ENCODE measurements around the gene TRMT13.

DNA sequence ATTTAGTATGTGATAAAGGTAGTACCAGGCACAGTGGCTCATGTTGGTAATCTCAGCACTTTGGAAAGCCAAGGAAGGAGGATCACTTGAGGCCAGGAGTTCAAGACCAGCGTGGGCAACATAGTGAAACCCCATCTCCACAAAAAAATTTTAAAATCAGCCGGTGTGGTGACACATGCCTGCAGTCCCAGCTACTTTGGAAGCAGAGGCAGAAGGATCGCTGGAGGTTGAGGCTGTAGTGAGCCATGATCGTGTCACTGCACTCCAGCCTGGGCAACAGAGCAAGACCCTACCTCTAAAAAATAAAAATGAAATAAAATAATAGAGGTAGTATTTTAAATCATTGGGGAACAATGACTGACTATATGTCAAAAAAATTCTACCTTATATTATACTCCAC, 17.4 kb upstream of the TRMT13 start:
- TF ChIP-seq, protein P1, sequence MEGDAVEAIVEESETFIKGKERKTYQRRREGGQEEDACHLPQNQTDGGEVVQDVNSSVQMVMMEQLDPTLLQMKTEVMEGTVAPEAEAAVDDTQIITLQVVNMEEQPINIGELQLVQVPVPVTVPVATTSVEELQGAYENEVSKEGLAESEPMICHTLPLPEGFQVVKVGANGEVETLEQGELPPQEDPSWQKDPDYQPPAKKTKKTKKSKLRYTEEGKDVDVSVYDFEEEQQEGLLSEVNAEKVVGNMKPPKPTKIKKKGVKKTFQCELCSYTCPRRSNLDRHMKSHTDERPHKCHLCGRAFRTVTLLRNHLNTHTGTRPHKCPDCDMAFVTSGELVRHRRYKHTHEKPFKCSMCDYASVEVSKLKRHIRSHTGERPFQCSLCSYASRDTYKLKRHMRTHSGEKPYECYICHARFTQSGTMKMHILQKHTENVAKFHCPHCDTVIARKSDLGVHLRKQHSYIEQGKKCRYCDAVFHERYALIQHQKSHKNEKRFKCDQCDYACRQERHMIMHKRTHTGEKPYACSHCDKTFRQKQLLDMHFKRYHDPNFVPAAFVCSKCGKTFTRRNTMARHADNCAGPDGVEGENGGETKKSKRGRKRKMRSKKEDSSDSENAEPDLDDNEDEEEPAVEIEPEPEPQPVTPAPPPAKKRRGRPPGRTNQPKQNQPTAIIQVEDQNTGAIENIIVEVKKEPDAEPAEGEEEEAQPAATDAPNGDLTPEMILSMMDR (IDR thresholded peaks at IDR 0.05; ENCODE audit: insufficient read depth, low read length), result no peak
- TF ChIP-seq POLR2AphosphoS5 (IDR thresholded peaks at IDR 0.05; ENCODE audit: low read depth) (no peak), GABPA (IDR thresholded peaks at IDR 0.05; ENCODE audit: low read depth) (no peak)
- TF ChIP-seq, protein P2, sequence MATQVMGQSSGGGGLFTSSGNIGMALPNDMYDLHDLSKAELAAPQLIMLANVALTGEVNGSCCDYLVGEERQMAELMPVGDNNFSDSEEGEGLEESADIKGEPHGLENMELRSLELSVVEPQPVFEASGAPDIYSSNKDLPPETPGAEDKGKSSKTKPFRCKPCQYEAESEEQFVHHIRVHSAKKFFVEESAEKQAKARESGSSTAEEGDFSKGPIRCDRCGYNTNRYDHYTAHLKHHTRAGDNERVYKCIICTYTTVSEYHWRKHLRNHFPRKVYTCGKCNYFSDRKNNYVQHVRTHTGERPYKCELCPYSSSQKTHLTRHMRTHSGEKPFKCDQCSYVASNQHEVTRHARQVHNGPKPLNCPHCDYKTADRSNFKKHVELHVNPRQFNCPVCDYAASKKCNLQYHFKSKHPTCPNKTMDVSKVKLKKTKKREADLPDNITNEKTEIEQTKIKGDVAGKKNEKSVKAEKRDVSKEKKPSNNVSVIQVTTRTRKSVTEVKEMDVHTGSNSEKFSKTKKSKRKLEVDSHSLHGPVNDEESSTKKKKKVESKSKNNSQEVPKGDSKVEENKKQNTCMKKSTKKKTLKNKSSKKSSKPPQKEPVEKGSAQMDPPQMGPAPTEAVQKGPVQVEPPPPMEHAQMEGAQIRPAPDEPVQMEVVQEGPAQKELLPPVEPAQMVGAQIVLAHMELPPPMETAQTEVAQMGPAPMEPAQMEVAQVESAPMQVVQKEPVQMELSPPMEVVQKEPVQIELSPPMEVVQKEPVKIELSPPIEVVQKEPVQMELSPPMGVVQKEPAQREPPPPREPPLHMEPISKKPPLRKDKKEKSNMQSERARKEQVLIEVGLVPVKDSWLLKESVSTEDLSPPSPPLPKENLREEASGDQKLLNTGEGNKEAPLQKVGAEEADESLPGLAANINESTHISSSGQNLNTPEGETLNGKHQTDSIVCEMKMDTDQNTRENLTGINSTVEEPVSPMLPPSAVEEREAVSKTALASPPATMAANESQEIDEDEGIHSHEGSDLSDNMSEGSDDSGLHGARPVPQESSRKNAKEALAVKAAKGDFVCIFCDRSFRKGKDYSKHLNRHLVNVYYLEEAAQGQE (IDR thresholded peaks at IDR 0.05; ENCODE audit: insufficient replicate concordance, low read depth), result no peak

Data from HL-60 (cell line).